HUES48 (cell line): Measurements from ENCODE around the gene TSC2.

Source experiments
- H3K27ac ChIP-seq: one replicate; pipeline ENCODE4 v1.7.0; 2013; ENCODE audit warnings: low read depth, low read length, inconsistent platforms
- H3K27me3 ChIP-seq: 2 replicates; pipeline ENCODE4 v1.6.1; 2013; ENCODE audit warnings: mild to moderate bottlenecking, low read length; ENCODE audit not compliant: control insufficient read depth, insufficient read depth
- H3K36me3 ChIP-seq: 2 replicates; pipeline ENCODE4 v1.6.1; 2013; ENCODE audit warnings: low read length; ENCODE audit not compliant: control insufficient read depth, insufficient read depth
- H3K4me1 ChIP-seq: 2 replicates; pipeline ENCODE4 v1.6.1; 2013; ENCODE audit warnings: mild to moderate bottlenecking, low read length; ENCODE audit not compliant: control insufficient read depth, insufficient read depth
- H3K4me3 ChIP-seq: 2 replicates; pipeline ENCODE4 v1.5.1; 2013; ENCODE audit warnings: mild to moderate bottlenecking, low read depth, low read length
- H3K9ac ChIP-seq: 2 replicates; pipeline ENCODE4 v1.6.1; 2013; ENCODE audit warnings: mild to moderate bottlenecking, low read depth, low read length, moderate library complexity
- H3K9me3 ChIP-seq: 2 replicates; pipeline ENCODE4 v1.6.1; 2013; ENCODE audit warnings: low read length; ENCODE audit not compliant: control insufficient read depth, insufficient read depth

TSC2 gene

DNA sequence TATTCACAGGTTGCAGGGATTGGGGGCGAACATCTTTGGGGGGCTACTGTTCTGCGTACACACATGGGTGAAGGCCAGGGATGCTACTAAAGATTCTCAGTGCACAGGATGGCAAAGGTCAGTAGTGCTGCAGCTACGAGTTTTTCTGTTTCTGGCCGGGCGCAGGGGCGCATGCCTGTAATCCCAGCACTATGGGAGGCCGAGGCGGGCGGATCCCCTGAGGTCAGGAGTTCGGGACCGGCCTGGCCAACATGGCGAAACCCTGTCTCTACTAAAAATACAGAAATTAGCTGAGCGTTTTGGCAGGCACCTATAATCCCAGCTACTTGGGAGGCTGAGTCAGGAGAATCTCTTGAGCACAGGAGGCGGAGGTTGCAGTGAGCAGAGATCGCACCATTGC, 34.3 kb upstream of the TSC2 start:
- Histone ChIP-seq H3K36me3 (no peaks in the 10 kb centered on the region), H3K4me1 (peaks cover 8% of the 10 kb centered on the region), H3K9me3 (no peaks in the 10 kb centered on the region), H3K4me3 (no peak overlapping the region), H3K27ac (no peak overlapping the region), H3K27me3 (peaks cover 5% of the 10 kb centered on the region; the same call in 1 of the 2 replicates), H3K9ac (no peak overlapping the region)

- Histone ChIP-seq H3K9me3 (no peaks in the 10 kb centered on the region), H3K4me3 (no peak overlapping the region), H3K36me3 (no peaks in the 10 kb centered on the region), H3K4me1 (peaks cover 3% of the 10 kb centered on the region), H3K27ac (no peak overlapping the region), H3K27me3 (peaks cover 22% of the 10 kb centered on the region), H3K9ac (no peak overlapping the region)
These were observed 32.5 kb upstream of the TSC2 start for GRCh38 chr16:2015117-2015946.

- Histone ChIP-seq H3K9me3 (no peaks in the 10 kb centered on the region), H3K36me3 (no peaks in the 10 kb centered on the region), H3K4me3 (no peak overlapping the region), H3K4me1 (no peaks in the 10 kb centered on the region), H3K9ac (no peak overlapping the region), H3K27ac (no peak overlapping the region), H3K27me3 (peaks cover 28% of the 10 kb centered on the region)
These were observed 31.9 kb upstream of the TSC2 start for GRCh38 chr16:2015947-2016208.

DNA sequence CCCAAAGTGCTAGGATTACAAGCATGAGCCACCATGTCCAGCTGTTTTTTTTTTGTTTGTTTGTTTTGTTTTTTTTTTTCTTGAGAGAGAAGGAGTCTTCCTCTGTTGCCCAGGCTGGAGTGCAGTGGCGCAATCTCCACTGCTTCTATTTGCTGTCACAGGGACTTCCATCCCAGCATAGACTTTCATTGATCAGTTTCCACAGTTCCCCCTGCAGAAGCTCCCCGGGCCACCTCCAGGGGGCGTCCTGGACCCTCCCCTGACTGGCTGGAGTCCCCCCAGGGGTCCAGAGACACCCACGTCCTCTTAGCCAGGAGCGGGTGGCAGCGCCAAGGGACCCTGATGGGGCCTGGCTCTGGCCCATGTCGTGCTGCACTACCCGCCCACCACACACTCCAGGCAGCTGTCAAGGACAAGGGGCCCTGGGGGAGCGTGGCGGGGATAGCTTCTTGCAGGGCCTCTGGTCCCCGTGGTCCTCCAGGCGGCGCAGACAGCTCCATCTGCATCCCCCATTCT, 31.3 kb upstream of the TSC2 start:
- no peak overlapping the region for H3K27ac ChIP-seq
- peaks cover 33% of the 10 kb centered on the region for H3K27me3 ChIP-seq
- H3K36me3 ChIP-seq = no peaks in the 10 kb centered on the region
- no peak overlapping the region for H3K4me3 ChIP-seq
- no peak overlapping the region for H3K9ac ChIP-seq
- no peaks in the 10 kb centered on the region for H3K9me3 ChIP-seq
- H3K4me1 ChIP-seq = no peaks in the 10 kb centered on the region

DNA sequence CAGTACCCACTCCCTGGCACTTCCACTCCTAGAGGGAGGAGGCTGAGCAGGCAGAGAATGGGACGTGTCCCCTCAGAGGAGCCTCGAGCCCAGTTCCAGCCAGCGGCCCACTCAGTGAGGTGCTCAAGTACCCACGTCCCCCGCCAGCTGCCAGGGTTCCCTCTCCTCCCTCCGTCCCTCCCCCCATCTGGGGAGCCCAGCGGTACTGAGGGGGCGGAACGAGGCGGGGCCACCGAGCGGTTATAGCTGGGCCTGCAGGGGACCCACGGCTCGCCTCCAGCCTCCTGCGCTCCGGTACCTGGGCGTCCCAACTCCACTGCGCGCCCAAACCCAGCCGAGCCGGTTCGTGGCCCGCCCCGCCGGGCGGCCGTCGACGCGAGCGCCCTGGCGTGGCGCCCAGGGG, 28.3 kb upstream of the TSC2 start, which contains the start of gene NPW:
Gene NPW, plus strand, starts transcription at position 268 of the 403 bp plus-strand sequence.
- Histone ChIP-seq H3K36me3 (no peaks in the 10 kb centered on the region), H3K9me3 (no peaks in the 10 kb centered on the region), H3K27ac (no peak within 1 kb of the TSS), H3K4me1 (no peaks in the 10 kb centered on the region), H3K4me3 (peak within 1 kb of the TSS; percentile 51), H3K9ac (no peak within 1 kb of the TSS; the same call in 1 of the 2 replicates), H3K27me3 (peaks cover 41% of the 10 kb centered on the region)

DNA sequence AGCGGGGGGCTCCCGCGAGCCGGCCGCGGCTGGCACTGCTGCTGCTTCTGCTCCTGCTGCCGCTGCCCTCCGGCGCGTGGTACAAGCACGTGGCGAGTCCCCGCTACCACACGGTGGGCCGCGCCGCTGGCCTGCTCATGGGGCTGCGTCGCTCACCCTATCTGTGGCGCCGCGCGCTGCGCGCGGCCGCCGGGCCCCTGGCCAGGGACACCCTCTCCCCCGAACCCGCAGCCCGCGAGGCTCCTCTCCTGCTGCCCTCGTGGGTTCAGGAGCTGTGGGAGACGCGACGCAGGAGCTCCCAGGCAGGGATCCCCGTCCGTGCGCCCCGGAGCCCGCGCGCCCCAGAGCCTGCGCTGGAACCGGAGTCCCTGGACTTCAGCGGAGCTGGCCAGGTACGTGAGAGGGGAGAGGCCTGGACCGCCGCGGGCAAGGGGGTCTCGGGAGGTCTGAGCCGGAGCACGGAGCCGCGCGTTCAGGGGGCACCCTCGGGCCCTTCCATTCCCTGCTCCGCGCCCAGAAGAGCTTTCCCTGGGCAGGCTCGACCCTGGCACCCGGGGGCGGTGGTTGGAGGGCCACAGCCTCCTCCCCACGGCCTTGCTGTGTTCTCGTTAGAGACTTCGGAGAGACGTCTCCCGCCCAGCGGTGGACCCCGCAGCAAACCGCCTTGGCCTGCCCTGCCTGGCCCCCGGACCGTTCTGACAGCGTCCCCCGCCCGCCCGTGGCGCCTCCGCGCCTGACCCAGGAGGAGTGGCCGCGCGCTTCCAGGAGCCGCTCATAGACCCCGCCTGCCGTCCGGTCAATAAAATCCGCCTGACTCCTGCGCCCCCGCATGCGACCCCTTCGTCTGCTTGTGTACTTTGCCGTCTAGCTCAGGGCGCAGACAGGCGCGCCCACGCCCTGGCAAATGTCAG, 27.6 kb upstream of the TSC2 start:
- Histone ChIP-seq H3K4me3 (peak overlapping the region; percentile 51), H3K27ac (no peak overlapping the region), H3K36me3 (no peaks in the 10 kb centered on the region), H3K27me3 (peaks cover 41% of the 10 kb centered on the region), H3K9ac (no peak overlapping the region; the same call in 1 of the 2 replicates), H3K9me3 (no peaks in the 10 kb centered on the region), H3K4me1 (no peaks in the 10 kb centered on the region)

DNA sequence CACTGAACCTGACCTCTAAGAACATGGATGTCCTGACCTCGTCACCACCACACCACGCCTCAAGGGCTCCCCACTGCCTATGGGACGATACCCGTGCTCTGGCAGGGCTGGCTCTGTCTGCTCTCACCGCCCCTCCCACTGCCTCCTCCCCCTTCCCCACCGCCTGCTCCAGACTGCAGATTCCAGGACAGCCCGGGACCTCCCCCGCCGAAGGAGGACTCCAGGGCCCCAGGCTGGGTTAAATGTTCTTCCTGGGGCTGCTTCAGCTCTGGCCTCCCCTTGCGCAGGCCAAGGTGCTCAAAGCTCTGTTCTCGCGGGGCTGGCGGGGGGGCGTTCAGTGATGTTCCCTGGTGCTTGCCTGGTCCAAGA, 25.1 kb upstream of the TSC2 start:
- Histone ChIP-seq H3K9me3 (no peaks in the 10 kb centered on the region), H3K9ac (no peak overlapping the region), H3K4me1 (no peaks in the 10 kb centered on the region), H3K4me3 (peak overlapping the region; percentile 59), H3K36me3 (no peaks in the 10 kb centered on the region), H3K27me3 (peaks cover 61% of the 10 kb centered on the region), H3K27ac (peak overlapping the region; percentile 14)

DNA sequence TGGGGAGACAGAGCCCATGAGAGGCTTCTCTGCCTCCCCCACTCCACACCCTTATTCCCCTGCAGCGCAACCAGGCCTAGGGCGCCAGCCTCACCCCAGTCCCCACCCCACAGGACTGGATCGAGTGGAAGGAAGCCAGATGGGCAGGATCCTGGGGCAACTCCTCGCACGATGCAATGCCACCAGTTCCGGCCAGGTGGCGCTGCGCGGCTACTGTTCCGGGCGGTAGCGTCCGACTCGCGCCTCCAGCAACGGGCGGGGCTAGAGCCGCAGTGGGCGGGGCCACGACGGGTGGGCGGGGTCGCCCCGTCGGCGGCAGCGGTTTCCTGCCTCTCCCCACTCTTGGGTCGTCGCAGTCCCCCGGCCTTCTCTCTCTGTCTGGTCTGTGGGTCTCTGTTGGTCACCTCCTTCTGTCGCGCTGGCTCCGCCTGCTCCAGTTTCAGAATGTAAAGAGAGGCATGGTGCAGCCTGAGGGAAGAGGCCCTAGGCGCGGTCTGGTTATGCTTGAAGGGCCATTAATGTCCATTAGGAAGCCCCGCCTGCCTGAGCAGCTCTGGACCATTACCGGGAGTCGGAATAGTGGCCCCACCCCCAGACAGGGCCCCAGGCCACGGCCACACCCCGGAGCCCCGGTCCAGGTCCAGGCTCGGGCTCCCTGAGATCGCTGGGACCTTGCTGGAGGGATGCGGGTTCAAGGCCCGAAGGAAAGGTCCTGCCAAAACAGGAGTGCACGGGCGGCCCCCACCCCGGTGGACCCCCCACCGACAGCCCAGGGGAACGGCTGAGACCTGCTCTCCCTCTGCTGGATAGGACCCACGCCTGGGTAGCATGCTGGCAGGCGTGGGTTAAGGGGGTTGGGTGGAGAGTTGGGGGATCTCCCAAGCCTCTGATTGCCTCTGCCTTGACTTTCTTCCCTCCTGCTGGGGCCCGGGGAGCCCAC, 24.4 kb upstream of the TSC2 start:
- H3K9ac ChIP-seq = no peak overlapping the region
- H3K27ac ChIP-seq = peak overlapping the region; percentile 14
- H3K4me3 ChIP-seq = peak overlapping the region; percentile 60
- H3K36me3 ChIP-seq = no peaks in the 10 kb centered on the region
- H3K27me3 ChIP-seq = peaks cover 63% of the 10 kb centered on the region
- no peaks in the 10 kb centered on the region for H3K4me1 ChIP-seq
- H3K9me3 ChIP-seq = no peaks in the 10 kb centered on the region

DNA sequence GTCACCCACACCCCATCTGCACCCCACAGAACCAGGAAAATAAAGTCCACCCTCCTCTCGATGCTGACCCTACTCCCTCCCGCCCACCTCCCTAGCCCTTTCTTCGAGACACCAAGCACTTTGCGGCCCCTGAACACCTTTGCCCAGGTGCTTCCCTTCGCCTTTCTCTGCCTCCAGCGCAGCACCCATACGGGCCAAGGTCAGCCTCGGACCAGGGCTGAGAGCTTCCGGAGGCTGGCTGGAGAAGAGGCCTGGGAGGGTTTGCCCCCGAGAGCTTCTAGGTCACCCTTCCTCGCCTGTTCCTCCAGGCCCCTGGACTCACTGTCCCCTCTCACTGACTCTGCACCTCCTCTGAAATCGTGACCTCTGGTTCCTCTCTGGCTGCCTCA, 23.8 kb upstream of the TSC2 start:
- Histone ChIP-seq H3K27me3 (peaks cover 59% of the 10 kb centered on the region), H3K36me3 (no peaks in the 10 kb centered on the region), H3K27ac (no peak overlapping the region), H3K9ac (no peak overlapping the region), H3K4me3 (no peak overlapping the region), H3K4me1 (no peaks in the 10 kb centered on the region), H3K9me3 (no peaks in the 10 kb centered on the region)

GRCh38 chr16:2025251-2025650, 22.5 kb upstream of the TSC2 start:
- H3K4me1 ChIP-seq = no peaks in the 10 kb centered on the region
- no peak overlapping the region for H3K27ac ChIP-seq
- peaks cover 47% of the 10 kb centered on the region for H3K27me3 ChIP-seq
- H3K9ac ChIP-seq = no peak overlapping the region
- no peak overlapping the region for H3K4me3 ChIP-seq
- H3K9me3 ChIP-seq = no peaks in the 10 kb centered on the region
- H3K36me3 ChIP-seq = no peaks in the 10 kb centered on the region
